Activated T-helper 9 cell treated with anti-CD3 and anti-CD28 coated beads, Interleukin-2, amount 50 U/mL, for 16 hours (primary cell): ENCODE measurements around the gene SLC44A3.
"Not testable (repeated sequence)": the region's sequence is repeated elsewhere in the genome, so short reads cannot be mapped to it uniquely, and the experiment has no call there.

Experiments
- DNase-seq: peaks from one replicate; pipeline ENCODE4 v3.0.0-alpha.2; 2020; ENCODE audit warnings: low read depth

SLC44A3 gene

GRCh38 chr1:94935476-94935875 lies 115.3 kb downstream of the SLC44A3 start:
- no peak for DNase-seq

DNA sequence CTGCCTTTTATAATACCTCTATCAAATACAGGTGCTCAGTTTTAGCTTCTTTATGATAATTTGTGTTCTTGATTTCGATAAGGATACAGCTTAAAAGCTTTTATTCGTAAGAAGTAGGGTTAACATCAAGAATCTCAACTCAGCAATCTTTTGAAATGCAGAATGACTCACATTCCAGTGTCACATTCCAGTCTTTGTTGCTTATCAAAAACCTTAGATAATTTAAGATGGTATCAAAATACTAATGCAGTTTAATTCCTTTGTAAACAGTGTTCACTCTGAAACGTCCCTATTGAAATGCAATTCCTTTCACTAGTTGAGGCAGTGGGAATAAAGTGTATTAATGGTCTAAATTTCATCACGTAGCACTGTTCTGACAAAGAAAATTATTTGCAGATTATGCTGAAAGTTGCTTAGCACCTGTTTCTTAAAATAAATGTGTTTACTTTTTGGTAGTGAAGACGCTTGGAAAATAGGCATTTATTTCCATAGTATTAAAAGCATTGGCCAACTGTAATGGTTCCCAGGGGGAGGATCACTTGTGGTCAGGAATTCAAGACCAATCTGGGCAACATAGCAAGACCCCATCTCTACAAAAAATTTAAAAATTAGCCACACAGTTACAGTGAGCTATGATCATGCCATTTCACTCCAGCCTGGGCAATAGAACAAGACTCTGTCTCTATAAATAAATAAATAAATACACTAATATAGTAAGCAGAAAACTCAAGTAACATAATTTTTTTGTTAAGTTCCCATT lies 116.9 kb downstream of the SLC44A3 start:
- no peak for DNase-seq

GRCh38 chr1:94937820-94938219 lies 117.7 kb downstream of the SLC44A3 start:
- DNase-seq, result no peak

- no peak for DNase-seq
Measured at GRCh38 chr1:94940738-94941137, 120.6 kb downstream of the SLC44A3 start.

- DNase-seq, result not testable (repeated sequence)
Measured at GRCh38 chr1:94941480-94941879, 121.3 kb downstream of the SLC44A3 start.

DNA sequence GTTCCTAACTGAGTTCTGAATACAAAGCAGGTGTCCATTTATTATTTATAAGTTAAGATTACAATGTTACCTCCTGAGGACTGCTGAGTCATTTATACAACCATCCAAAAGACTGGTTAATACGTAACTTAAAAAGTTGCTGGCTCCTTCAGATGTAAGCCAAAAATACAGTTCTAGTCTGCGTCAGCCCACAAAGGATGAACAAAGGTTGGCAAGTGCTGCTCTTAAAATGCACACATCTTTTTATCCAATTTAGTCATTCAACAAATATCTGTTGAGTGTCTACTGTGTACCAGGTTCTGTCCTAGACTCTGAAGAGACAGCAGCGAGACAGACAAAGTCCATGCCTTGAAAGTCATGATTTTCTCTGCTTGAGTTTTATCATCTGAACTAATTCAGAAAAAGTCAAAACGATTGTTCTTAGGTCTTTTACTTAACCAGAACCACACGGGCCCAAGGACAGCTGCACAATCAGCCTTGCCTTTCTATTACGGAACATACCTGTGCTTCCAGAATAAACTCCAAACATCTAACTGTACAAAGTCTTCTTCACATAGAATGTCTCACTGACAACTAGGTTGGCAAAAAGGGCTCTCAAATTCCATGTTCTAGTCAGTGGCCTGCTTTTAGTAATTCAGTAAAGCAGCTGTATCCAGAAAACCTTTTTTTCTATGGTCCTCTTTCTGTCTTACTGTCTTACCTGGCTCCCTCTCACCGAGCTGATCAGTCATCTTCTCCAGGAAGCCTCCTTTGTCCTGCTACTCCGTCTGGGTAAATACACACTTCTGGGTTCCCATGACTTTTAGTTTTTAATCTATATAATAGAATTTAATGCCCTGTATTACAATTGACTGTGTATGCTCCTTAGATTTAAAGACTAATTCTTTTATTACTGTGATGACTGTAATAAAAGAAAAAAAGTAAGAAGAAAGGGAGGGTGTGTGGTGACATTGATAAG lies 122.3 kb downstream of the SLC44A3 start:
- DNase-seq, result no peak
